Neural progenitor cell (in vitro differentiated cells): ENCODE results near the gene KIF1B. TPM values are rescaled to one million over a fixed set of nuclear protein-coding genes. Genes with fewer than 3 reads are reported as not detected.
A peak's percentile ranks its signal among the peaks of the same experiment; 100 is the strongest.

Source experiments
- DNase-seq: peaks from one replicate; pipeline ENCODE4 v3.0.0-alpha.2; 2016; ENCODE audit warnings: low spot score
- H2AFZ ChIP-seq: fragments of 200-600 bp; sonication (generic); replicated peaks from 2 replicates; pipeline ENCODE4 v1.6.1; 2016; ENCODE audit warnings: antibody characterized with exemption
- H3F3A ChIP-seq: fragments of 200-600 bp; sonication (generic); 2 replicates; pipeline ENCODE4 v1.6.1; 2016; ENCODE audit warnings: antibody characterized with exemption, low read depth
- H3K27ac ChIP-seq: fragments of 200-600 bp; sonication (generic); 2 replicates; pipeline ENCODE4 v1.5.1; 2016; ENCODE audit warnings: mild to moderate bottlenecking
- H3K27me3 ChIP-seq: fragments of 200-600 bp; sonication (generic); 2 replicates; pipeline ENCODE4 v1.6.1; 2016; ENCODE audit warnings: mild to moderate bottlenecking, moderate library complexity
- H3K36me3 ChIP-seq: fragments of 200-600 bp; sonication (generic); 2 replicates; pipeline ENCODE4 v1.5.1; 2016
- H3K4me1 ChIP-seq: fragments of 200-600 bp; sonication (generic); 2 replicates; pipeline ENCODE4 v1.6.1; 2016; ENCODE audit warnings: mixed run types
- H3K4me2 ChIP-seq: fragments of 200-600 bp; sonication (generic); 2 replicates; pipeline ENCODE4 v1.6.1; 2016
- H3K4me3 ChIP-seq: fragments of 200-600 bp; sonication (generic); 2 replicates; pipeline ENCODE4 v1.5.1; 2016
- H3K79me2 ChIP-seq: fragments of 200-600 bp; sonication (generic); 2 replicates; pipeline ENCODE4 v1.6.1; 2016; ENCODE audit warnings: low read depth
- H3K9ac ChIP-seq: fragments of 200-600 bp; sonication (generic); 2 replicates; pipeline ENCODE4 v1.6.1; 2016
- H3K9me3 ChIP-seq: fragments of 200-600 bp; sonication (generic); 2 replicates; pipeline ENCODE4 v1.5.1; 2016; ENCODE audit warnings: low read depth
- H4K20me1 ChIP-seq: fragments of 200-600 bp; sonication (generic); 2 replicates; pipeline ENCODE4 v1.6.1; 2016; ENCODE audit warnings: low read depth
- H3K27ac Mint-ChIP-seq: 3 replicates; pipeline ENCODE4 v1.8.0; 2021; ENCODE audit warnings: mixed read lengths
- H3K27me3 Mint-ChIP-seq: 2 replicates; pipeline ENCODE4 v1.8.0; 2022; ENCODE audit warnings: low read depth, mild to moderate bottlenecking, inconsistent platforms, moderate library complexity, mixed read lengths; ENCODE audit not compliant: insufficient read depth
- H3K36me3 Mint-ChIP-seq: 3 replicates; pipeline ENCODE4 v1.8.0; 2021; ENCODE audit warnings: mixed read lengths
- H3K4me1 Mint-ChIP-seq: 3 replicates; pipeline ENCODE4 v1.8.0; 2021; ENCODE audit warnings: mixed read lengths
- H3K4me3 Mint-ChIP-seq: 3 replicates; pipeline ENCODE4 v1.8.0; 2021; ENCODE audit warnings: mild to moderate bottlenecking, moderate library complexity, mixed read lengths
- H3K9me3 Mint-ChIP-seq: 3 replicates; pipeline ENCODE4 v1.8.0; 2020; ENCODE audit warnings: mixed read lengths
- EZH2 ChIP-seq: fragments of 200-600 bp; sonication (generic); IDR thresholded peaks from 2 replicates; pipeline ENCODE4 v1.6.1; 2017; ENCODE audit warnings: antibody characterized with exemption, mild to moderate bottlenecking, moderate library complexity
- EZH2phosphoT487 ChIP-seq: fragments of 200-600 bp; sonication (generic); IDR thresholded peaks from 2 replicates; pipeline ENCODE4 v1.6.1; 2017; ENCODE audit warnings: antibody characterized with exemption
- total RNA-seq: library from RNA; depleted of rRNA; stranded (reverse); fragments of >200 nt; gene quantifications from 2 replicates; pipeline ENCODE4 v1.2.3, GENCODE V29; 2015; ENCODE audit warnings: low replicate concordance
- TF ChIP-seq, protein P1 (sequence below): fragments of 200-600 bp; sonication (generic); IDR thresholded peaks from 2 replicates; pipeline ENCODE4 v1.5.1; 2017; ENCODE audit warnings: antibody characterized with exemption, mild to moderate bottlenecking

Gene KIF1B
- total RNA-seq, 1 donor from 2014 or later, result 52.0 TPM

DNA sequence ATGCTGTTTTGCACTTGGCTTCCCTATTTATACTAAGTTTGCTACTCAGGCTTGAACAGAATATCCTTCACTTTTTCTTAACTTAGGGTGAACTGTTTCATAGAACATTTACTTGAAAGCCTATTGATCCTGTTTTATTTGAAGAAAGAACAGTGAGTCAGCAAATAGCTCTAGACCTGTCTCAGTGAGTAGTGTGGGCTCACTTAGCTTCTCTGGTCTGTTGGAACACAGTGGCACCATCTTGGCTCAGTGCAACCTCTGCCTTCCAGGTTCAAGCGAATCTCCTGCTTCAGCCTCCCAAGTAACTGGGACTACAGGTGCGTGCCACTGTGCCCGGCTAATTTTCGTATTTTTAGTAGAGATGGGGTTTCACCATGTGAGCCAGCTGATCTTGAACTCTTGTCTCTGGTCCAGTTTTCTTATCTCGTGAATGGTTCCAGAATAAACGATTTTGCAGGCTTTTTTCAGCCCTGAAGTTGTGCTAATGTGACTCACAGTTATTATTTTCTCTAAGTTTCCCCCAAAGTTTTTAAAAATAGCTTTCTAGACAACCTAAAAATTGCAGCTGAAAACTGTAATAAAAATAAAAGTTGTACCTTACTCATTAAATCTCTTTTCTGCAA is 76.8 kb downstream of the KIF1B start:
- H3K9me3 Mint-ChIP-seq, result no peaks in the 10 kb centered on the region

DNA sequence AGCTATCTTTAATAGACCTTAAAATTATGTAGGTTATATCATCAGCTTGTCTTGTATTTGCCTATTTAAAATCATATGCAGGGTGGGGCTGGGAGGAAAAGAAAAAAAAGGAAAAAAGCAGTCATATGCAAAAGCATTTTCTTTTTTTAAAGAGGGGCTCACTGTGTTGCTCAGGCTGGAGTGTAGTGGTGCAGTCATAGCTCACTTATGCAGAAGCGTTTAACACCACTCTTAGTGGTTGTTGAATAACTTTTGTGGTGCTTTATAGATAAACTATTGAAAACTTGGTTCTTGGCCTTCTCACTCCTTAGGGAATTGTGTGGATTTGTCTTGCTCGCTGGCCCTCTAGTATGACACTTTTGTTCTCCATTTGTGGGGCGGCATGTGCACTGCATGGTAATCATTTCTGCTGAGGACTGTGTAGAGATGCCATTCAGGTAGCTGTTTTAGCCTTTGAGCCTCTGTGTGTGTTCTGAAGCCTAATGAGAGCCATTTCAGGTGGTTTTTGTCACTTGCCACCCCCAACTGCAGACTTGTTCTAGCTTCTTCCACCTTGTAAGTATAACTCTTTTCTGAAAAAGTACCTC is 77.8 kb downstream of the KIF1B start:
- no peak overlapping the region for H3K4me3 ChIP-seq
- H3K9me3 ChIP-seq, result no peaks in the 10 kb centered on the region
- no peaks in the 10 kb centered on the region for H4K20me1 ChIP-seq
- Mint-ChIP-seq H3K9me3 (no peaks in the 10 kb centered on the region), H3K4me1 (peaks cover 9% of the 10 kb centered on the region), H3K27me3 (no peaks in the 10 kb centered on the region), H3K4me3 (no peak overlapping the region), H3K36me3 (peaks cover 39% of the 10 kb centered on the region), H3K27ac (peak overlapping the region; percentile 51)
- DNase-seq, result no peak
- H3K79me2 ChIP-seq, result no peaks in the 10 kb centered on the region
- H3F3A ChIP-seq, result no peaks in the 10 kb centered on the region
- H3K36me3 ChIP-seq, result peaks cover 8% of the 10 kb centered on the region
- no peaks in the 10 kb centered on the region for H3K27me3 ChIP-seq
- H3K4me1 ChIP-seq, result no peaks in the 10 kb centered on the region
- H3K4me2 ChIP-seq, result no peak overlapping the region
- TF ChIP-seq, protein P1, sequence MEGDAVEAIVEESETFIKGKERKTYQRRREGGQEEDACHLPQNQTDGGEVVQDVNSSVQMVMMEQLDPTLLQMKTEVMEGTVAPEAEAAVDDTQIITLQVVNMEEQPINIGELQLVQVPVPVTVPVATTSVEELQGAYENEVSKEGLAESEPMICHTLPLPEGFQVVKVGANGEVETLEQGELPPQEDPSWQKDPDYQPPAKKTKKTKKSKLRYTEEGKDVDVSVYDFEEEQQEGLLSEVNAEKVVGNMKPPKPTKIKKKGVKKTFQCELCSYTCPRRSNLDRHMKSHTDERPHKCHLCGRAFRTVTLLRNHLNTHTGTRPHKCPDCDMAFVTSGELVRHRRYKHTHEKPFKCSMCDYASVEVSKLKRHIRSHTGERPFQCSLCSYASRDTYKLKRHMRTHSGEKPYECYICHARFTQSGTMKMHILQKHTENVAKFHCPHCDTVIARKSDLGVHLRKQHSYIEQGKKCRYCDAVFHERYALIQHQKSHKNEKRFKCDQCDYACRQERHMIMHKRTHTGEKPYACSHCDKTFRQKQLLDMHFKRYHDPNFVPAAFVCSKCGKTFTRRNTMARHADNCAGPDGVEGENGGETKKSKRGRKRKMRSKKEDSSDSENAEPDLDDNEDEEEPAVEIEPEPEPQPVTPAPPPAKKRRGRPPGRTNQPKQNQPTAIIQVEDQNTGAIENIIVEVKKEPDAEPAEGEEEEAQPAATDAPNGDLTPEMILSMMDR, result no peak
- no peak for TF ChIP-seq EZH2phosphoT487
- TF ChIP-seq EZH2, result no peak
- no peak overlapping the region for H3K9ac ChIP-seq
- H3K27ac ChIP-seq, result no peak overlapping the region
- H2AFZ ChIP-seq, result no peak overlapping the region

More for the DNA sequence above, 76.8 kb downstream of the KIF1B start:
- Histone ChIP-seq H3K9ac (no peak overlapping the region), H3K9me3 (no peaks in the 10 kb centered on the region), H3K27me3 (no peaks in the 10 kb centered on the region), H2AFZ (no peak overlapping the region), H3K27ac (peak overlapping the region; percentile 58), H3K4me2 (no peak overlapping the region), H3K36me3 (no peaks in the 10 kb centered on the region), H3K4me3 (no peak overlapping the region), H3K79me2 (no peaks in the 10 kb centered on the region), H3F3A (peaks cover 6% of the 10 kb centered on the region), H4K20me1 (no peaks in the 10 kb centered on the region), H3K4me1 (no peaks in the 10 kb centered on the region)
- TF ChIP-seq EZH2, result no peak
- no peak for TF ChIP-seq EZH2phosphoT487
- TF ChIP-seq, protein P1, result no peak
- peaks cover 37% of the 10 kb centered on the region for H3K36me3 Mint-ChIP-seq
- H3K4me1 Mint-ChIP-seq, result peaks cover 11% of the 10 kb centered on the region
- H3K4me3 Mint-ChIP-seq, result no peak overlapping the region
- no peaks in the 10 kb centered on the region for H3K27me3 Mint-ChIP-seq
- no peak overlapping the region for H3K27ac Mint-ChIP-seq
- no peak for DNase-seq

DNA sequence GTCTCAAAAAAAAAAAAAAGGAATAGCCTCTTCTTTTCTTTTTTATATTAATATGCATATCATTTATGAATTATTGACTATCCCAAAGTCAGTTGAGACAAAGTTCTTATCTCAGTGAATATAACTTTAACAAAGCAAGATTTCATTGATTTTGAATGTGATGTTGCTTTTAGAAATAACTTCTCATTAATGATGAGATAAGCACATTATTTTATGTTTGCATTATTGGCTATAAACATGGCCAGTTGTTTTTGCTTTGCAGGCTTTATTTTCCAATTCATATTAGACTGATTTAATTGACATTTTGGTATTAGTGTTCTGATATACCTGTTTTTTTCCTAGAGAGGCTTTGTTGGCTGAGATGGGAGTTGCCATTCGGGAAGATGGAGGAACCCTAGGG is 81.3 kb downstream of the KIF1B start:
- no peaks in the 10 kb centered on the region for H3K9me3 Mint-ChIP-seq
- Histone ChIP-seq H3K27ac (no peak overlapping the region), H3K36me3 (peaks cover 25% of the 10 kb centered on the region), H3K9ac (no peak overlapping the region), H3K4me1 (peaks cover 15% of the 10 kb centered on the region), H4K20me1 (no peaks in the 10 kb centered on the region), H3K79me2 (no peaks in the 10 kb centered on the region), H3K4me3 (no peak overlapping the region), H2AFZ (no peak overlapping the region), H3K4me2 (no peak overlapping the region), H3F3A (peaks cover 9% of the 10 kb centered on the region), H3K27me3 (no peaks in the 10 kb centered on the region), H3K9me3 (no peaks in the 10 kb centered on the region)
- H3K36me3 Mint-ChIP-seq, result peaks cover 39% of the 10 kb centered on the region
- no peak overlapping the region for H3K4me3 Mint-ChIP-seq
- TF ChIP-seq EZH2phosphoT487, result no peak
- TF ChIP-seq EZH2, result no peak
- peaks cover 31% of the 10 kb centered on the region for H3K4me1 Mint-ChIP-seq
- H3K27me3 Mint-ChIP-seq, result no peaks in the 10 kb centered on the region
- DNase-seq, result no peak
- H3K27ac Mint-ChIP-seq, result no peak overlapping the region

DNA sequence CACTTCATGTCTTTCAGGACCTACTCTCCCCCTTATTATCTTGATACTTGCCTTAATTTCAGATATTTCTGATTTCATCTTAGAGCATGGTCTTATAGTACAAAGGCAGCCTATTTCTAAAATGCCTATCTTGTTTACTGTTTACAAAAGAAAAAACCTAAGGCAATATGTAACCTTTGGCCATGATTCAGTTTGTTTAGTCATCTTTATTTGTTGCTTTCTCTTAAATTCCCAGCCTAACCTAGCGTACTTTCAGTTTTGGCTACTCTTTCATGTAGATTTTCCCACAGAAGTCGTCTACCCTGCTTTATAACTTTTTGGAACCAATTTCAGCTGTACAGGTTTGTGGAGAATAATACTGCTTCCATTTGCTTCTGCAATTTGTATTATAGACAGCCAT is 81.8 kb downstream of the KIF1B start:
- peaks cover 25% of the 10 kb centered on the region for H3K36me3 ChIP-seq
- H3K27ac Mint-ChIP-seq, result no peak overlapping the region
- H3K4me2 ChIP-seq, result no peak overlapping the region
- H3K9me3 Mint-ChIP-seq, result no peaks in the 10 kb centered on the region
- peaks cover 15% of the 10 kb centered on the region for H3K4me1 ChIP-seq
- H3K4me3 Mint-ChIP-seq, result no peak overlapping the region
- H3K4me1 Mint-ChIP-seq, result peaks cover 36% of the 10 kb centered on the region
- no peak overlapping the region for H3K4me3 ChIP-seq
- no peak overlapping the region for H3K27ac ChIP-seq
- no peaks in the 10 kb centered on the region for H3K27me3 ChIP-seq
- TF ChIP-seq EZH2, result no peak
- TF ChIP-seq, protein P1, result no peak
- no peak for TF ChIP-seq EZH2phosphoT487
- H3F3A ChIP-seq, result peaks cover 9% of the 10 kb centered on the region
- H2AFZ ChIP-seq, result no peak overlapping the region
- H3K9me3 ChIP-seq, result no peaks in the 10 kb centered on the region
- no peaks in the 10 kb centered on the region for H3K27me3 Mint-ChIP-seq
- no peaks in the 10 kb centered on the region for H4K20me1 ChIP-seq
- H3K36me3 Mint-ChIP-seq, result peaks cover 43% of the 10 kb centered on the region
- no peaks in the 10 kb centered on the region for H3K79me2 ChIP-seq
- no peak for DNase-seq
- no peak overlapping the region for H3K9ac ChIP-seq
